GM12878 (cell line): Measurements from ENCODE around the gene PTPRC. TPM values are rescaled to one million over a fixed set of nuclear protein-coding genes. Genes with fewer than 3 reads are reported as not detected.

Experiments
- GABPA ChIP-seq: IDR thresholded peaks from 2 replicates; pipeline ENCODE4 v1.6.1; 2014; ENCODE audit warnings: antibody characterized with exemption, low read depth, mild to moderate bottlenecking, inconsistent platforms
- NRF1 ChIP-seq: conservative IDR thresholded peaks from 2 replicates; pipeline ENCODE4 v1.6.1; 2011; ENCODE audit warnings: mild to moderate bottlenecking, low read depth, low read length, improper control_type of control experiment
- SMAD5 ChIP-seq: IDR thresholded peaks from 2 replicates; pipeline ENCODE4 v1.6.1; 2016; ENCODE audit warnings: antibody characterized with exemption, low read depth
- polyA plus RNA-seq, 11 experiments: library from polyadenylated mRNA; depleted of rRNA in 4 of 11; unstranded in 6 of 11; stranded (reverse) in 5 of 11; fragments of >200 nt; fragmentation: Nextera tagmentation in 4 of 11; fragmentation: Illumina TruSeq in 1 of 11; extraction: Ambion mirVana in 4 of 11; extraction: Trizol in 1 of 11; gene quantifications; 1 replicate in 1 of 11; 2 replicates in 10 of 11; pipeline versions ENCODE4 v1.2.1 to v1.2.3, GENCODE V29; 2011 to 2016; ENCODE audit warnings: inconsistent platforms in 2 of 11, missing spikeins in 2 of 11, low read depth in 1 of 11
- total RNA-seq, 4 experiments: library from RNA; depleted of rRNA in 3 of 4; stranded (reverse); fragments of >200 nt in 3 of 4; fragmentation: Illumina TruSeq in 1 of 4; extraction: Trizol in 1 of 4; gene quantifications; 2 replicates each; pipeline versions ENCODE4 v1.2.1 to v1.2.3, GENCODE V29; 2013 to 2021
- TF ChIP-seq, protein P1 (sequence below): fragments of 150-350 bp; IDR thresholded peaks from 2 replicates; pipeline ENCODE4 v1.6.1; 2016; ENCODE audit warnings: low read depth, low read length
- TF ChIP-seq, protein P2 (sequence below): fragments of 450-650 bp; IDR thresholded peaks from 2 replicates; pipeline ENCODE4 v1.6.1; 2016; ENCODE audit warnings: mild to moderate bottlenecking
- TF ChIP-seq, protein P3 (sequence below): IDR thresholded peaks from 2 replicates; pipeline ENCODE4 v1.6.1; 2011; ENCODE audit warnings: mild to moderate bottlenecking, low read depth, low read length, moderate library complexity; ENCODE audit not compliant: insufficient replicate concordance
- TF ChIP-seq, protein P4 (sequence below): fragments of 450-650 bp; formaldehyde crosslinking; IDR thresholded peaks from 2 replicates; pipeline ENCODE4 v1.4.0; 2020; ENCODE audit warnings: mild to moderate bottlenecking, moderate library complexity

PTPRC gene
- total and polyA plus RNA-seq, 10 of the 15 experiments (the other 5 are each of a cell fraction or from before 2014, with no cell fraction given), result 72.9 to 221 (median 118) TPM

DNA sequence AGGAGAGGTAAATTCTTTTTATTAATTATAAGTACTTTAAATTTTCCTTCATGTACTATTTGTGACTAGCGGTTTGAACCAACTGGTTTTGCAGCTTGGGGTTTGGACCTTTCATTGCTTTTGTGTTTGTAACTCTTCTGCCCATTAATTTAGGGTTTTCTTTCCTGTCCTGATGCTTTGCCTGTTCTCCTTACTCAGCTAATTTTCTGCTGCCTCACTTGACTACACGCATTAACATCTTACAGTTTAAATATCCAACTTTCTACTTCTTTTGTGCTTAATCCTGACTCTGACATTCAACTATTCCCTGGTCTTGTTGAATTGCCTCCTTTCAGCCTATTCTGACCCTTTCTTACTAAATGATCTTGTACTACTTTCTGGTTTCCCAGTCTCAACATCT lies 135.6 kb downstream of the PTPRC start (continued):
- TF ChIP-seq, protein P1, sequence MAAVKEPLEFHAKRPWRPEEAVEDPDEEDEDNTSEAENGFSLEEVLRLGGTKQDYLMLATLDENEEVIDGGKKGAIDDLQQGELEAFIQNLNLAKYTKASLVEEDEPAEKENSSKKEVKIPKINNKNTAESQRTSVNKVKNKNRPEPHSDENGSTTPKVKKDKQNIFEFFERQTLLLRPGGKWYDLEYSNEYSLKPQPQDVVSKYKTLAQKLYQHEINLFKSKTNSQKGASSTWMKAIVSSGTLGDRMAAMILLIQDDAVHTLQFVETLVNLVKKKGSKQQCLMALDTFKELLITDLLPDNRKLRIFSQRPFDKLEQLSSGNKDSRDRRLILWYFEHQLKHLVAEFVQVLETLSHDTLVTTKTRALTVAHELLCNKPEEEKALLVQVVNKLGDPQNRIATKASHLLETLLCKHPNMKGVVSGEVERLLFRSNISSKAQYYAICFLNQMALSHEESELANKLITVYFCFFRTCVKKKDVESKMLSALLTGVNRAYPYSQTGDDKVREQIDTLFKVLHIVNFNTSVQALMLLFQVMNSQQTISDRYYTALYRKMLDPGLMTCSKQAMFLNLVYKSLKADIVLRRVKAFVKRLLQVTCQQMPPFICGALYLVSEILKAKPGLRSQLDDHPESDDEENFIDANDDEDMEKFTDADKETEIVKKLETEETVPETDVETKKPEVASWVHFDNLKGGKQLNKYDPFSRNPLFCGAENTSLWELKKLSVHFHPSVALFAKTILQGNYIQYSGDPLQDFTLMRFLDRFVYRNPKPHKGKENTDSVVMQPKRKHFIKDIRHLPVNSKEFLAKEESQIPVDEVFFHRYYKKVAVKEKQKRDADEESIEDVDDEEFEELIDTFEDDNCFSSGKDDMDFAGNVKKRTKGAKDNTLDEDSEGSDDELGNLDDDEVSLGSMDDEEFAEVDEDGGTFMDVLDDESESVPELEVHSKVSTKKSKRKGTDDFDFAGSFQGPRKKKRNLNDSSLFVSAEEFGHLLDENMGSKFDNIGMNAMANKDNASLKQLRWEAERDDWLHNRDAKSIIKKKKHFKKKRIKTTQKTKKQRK, result no peak
- TF ChIP-seq, protein P2, sequence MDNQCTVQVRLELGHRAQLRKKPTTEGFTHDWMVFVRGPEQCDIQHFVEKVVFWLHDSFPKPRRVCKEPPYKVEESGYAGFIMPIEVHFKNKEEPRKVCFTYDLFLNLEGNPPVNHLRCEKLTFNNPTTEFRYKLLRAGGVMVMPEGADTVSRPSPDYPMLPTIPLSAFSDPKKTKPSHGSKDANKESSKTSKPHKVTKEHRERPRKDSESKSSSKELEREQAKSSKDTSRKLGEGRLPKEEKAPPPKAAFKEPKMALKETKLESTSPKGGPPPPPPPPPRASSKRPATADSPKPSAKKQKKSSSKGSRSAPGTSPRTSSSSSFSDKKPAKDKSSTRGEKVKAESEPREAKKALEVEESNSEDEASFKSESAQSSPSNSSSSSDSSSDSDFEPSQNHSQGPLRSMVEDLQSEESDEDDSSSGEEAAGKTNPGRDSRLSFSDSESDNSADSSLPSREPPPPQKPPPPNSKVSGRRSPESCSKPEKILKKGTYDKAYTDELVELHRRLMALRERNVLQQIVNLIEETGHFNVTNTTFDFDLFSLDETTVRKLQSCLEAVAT, result no peak
- no peak for TF ChIP-seq SMAD5
- TF ChIP-seq, protein P3, sequence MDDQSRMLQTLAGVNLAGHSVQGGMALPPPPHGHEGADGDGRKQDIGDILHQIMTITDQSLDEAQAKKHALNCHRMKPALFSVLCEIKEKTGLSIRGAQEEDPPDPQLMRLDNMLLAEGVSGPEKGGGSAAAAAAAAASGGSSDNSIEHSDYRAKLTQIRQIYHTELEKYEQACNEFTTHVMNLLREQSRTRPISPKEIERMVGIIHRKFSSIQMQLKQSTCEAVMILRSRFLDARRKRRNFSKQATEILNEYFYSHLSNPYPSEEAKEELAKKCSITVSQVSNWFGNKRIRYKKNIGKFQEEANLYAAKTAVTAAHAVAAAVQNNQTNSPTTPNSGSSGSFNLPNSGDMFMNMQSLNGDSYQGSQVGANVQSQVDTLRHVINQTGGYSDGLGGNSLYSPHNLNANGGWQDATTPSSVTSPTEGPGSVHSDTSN, result no peak
- no peak for TF ChIP-seq GABPA
- TF ChIP-seq NRF1, result no peak
- TF ChIP-seq, protein P4, sequence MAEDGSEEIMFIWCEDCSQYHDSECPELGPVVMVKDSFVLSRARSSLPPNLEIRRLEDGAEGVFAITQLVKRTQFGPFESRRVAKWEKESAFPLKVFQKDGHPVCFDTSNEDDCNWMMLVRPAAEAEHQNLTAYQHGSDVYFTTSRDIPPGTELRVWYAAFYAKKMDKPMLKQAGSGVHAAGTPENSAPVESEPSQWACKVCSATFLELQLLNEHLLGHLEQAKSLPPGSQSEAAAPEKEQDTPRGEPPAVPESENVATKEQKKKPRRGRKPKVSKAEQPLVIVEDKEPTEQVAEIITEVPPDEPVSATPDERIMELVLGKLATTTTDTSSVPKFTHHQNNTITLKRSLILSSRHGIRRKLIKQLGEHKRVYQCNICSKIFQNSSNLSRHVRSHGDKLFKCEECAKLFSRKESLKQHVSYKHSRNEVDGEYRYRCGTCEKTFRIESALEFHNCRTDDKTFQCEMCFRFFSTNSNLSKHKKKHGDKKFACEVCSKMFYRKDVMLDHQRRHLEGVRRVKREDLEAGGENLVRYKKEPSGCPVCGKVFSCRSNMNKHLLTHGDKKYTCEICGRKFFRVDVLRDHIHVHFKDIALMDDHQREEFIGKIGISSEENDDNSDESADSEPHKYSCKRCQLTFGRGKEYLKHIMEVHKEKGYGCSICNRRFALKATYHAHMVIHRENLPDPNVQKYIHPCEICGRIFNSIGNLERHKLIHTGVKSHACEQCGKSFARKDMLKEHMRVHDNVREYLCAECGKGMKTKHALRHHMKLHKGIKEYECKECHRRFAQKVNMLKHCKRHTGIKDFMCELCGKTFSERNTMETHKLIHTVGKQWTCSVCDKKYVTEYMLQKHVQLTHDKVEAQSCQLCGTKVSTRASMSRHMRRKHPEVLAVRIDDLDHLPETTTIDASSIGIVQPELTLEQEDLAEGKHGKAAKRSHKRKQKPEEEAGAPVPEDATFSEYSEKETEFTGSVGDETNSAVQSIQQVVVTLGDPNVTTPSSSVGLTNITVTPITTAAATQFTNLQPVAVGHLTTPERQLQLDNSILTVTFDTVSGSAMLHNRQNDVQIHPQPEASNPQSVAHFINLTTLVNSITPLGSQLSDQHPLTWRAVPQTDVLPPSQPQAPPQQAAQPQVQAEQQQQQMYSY (CRISPR knock-in tag), result no peak
